ELF-1 (cell line): ENCODE data around the gene VWA2.

Experiments used
- DNase-seq: peaks from one replicate; pipeline ENCODE4 v3.0.0-alpha.2; 2016; ENCODE audit warnings: low read depth, low spot score

VWA2 gene

GRCh38 chr10:114340816-114341215 lies 101.8 kb downstream of the VWA2 start:
- DNase-seq = no peak
